ENCODE results near the gene RAB5IF.
"Not testable (repeated sequence)": the region's sequence is repeated elsewhere in the genome, so short reads cannot be mapped to it uniquely, and the experiment has no call there.

Gene RAB5IF

GRCh38 chr20:36605399-36606157 lies at the start of gene RAB5IF:
Gene RAB5IF, plus strand, starts transcription at chr20:36605779. Its CDS starts 173 bp downstream, at chr20:36605952.
- peak within 1 kb of the TSS; percentile 92 for H3K27ac ChIP-seq
- TF ChIP-seq CTCF (conservative IDR thresholded peaks at IDR 0.05) (peak; percentile 96), ZFX (IDR thresholded peaks at IDR 0.05) (peak; percentile 91; the same call in 1 of the 2 replicates)

GRCh38 chr20:36562724-36563123 lies 42.9 kb upstream of the RAB5IF start:
- TF ChIP-seq CTCF (conservative IDR thresholded peaks at IDR 0.05), result no peak
- no peak for TF ChIP-seq ZFX (IDR thresholded peaks at IDR 0.05)
- no peak overlapping the region for H3K27ac ChIP-seq

- TF ChIP-seq CTCF (conservative IDR thresholded peaks at IDR 0.05) (no peak), ZFX (IDR thresholded peaks at IDR 0.05) (no peak)
Observed at GRCh38 chr20:36563374-36563773, 42.2 kb upstream of the RAB5IF start.

GRCh38 chr20:36564078-36564725 lies 41.4 kb upstream of the RAB5IF start:
- not testable (repeated sequence) for H3K27ac ChIP-seq

More at GRCh38 chr20:36563374-36563773, 42.2 kb upstream of the RAB5IF start:
- no peak overlapping the region for H3K27ac ChIP-seq

- H3K27ac ChIP-seq, result not testable (repeated sequence)
Observed at GRCh38 chr20:36564726-36565121, 40.9 kb upstream of the RAB5IF start.

- no peak overlapping the region for H3K27ac ChIP-seq
- TF ChIP-seq CTCF (conservative IDR thresholded peaks at IDR 0.05) (no peak), ZFX (IDR thresholded peaks at IDR 0.05) (no peak)
Observed at GRCh38 chr20:36565520-36565919, 40.1 kb upstream of the RAB5IF start.

GRCh38 chr20:36569847-36570429 lies 35.6 kb upstream of the RAB5IF start:
- H3K27ac ChIP-seq, result no peak overlapping the region
- TF ChIP-seq ZFX (IDR thresholded peaks at IDR 0.05), result no peak
- TF ChIP-seq CTCF (conservative IDR thresholded peaks at IDR 0.05), result no peak
